Measurements from ENCODE around the gene CSRP3.
A peak's percentile ranks its signal among the peaks of the same experiment; 100 is the strongest.
"Not testable (repeated sequence)": the region's sequence is repeated elsewhere in the genome, so short reads cannot be mapped to it uniquely, and the experiment has no call there.

CSRP3 gene

DNA sequence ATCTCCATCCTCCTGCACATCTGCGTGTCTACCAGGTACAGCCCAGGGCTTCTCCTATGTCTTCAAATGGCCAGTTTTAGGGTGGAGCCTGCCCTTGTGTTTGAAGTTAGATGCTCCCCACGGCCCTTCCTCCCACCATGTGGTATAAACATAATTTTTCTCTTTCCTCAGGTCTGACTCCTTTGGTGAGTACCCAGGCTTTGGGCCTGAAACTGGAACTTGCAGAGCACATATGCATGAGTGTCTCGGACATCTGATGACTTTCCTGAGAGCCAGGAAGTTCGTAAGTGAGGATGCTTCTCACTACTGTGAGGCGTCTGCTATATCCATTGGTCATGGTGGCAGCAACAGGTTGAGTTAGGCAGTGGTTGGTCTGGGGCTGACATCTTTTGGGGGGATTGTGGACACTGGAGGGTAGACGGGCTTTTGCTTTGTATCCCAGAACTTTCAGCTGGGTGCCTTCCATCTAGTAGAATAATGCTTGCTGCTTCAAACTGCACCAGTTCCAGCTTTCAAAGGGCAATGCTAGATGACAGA is 16.2 kb downstream of the CSRP3 start:
- DNase-seq (ENCODE audit: low read depth) = no peak

DNA sequence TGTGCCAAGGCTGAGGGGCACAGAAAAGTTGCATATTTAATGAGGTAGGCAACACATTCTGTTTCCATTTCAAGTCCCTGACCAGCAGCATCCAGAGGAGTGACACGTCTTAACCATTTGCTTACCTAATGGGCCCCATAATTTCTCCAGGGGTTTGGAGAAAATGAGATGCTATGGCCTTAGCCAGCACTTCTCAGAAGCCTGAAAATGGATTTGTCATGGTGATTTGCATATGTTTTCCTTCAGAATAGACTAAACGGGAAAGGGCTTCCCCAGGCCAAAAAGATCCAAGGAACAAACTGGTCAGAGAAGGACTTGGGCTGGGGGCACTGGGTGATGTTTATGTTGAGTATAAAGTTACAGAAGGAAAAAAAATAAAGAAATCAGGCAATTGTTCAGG is 16.7 kb downstream of the CSRP3 start:
- DNase-seq (ENCODE audit: low read depth) = no peak

DNA sequence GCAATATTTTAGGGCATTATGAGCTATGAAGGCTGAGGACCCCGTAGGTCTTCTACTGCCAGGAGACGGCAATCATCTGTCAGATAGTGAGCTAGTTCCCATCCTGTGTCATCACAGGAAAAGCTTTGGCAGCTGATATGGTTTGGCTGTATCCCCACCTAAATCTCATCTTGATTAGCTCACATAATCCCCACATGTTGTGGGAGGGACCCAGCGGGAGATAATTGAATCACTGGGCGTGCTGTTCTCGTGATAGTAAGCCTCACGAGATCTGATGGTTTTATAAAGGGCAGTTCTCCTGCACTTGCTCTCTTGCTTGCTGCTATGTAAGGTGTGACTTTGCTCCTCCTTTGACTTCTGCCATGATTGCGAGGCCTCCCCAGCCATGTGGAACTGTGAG is 18.1 kb downstream of the CSRP3 start:
- no peak for DNase-seq (ENCODE audit: low read depth)

DNA sequence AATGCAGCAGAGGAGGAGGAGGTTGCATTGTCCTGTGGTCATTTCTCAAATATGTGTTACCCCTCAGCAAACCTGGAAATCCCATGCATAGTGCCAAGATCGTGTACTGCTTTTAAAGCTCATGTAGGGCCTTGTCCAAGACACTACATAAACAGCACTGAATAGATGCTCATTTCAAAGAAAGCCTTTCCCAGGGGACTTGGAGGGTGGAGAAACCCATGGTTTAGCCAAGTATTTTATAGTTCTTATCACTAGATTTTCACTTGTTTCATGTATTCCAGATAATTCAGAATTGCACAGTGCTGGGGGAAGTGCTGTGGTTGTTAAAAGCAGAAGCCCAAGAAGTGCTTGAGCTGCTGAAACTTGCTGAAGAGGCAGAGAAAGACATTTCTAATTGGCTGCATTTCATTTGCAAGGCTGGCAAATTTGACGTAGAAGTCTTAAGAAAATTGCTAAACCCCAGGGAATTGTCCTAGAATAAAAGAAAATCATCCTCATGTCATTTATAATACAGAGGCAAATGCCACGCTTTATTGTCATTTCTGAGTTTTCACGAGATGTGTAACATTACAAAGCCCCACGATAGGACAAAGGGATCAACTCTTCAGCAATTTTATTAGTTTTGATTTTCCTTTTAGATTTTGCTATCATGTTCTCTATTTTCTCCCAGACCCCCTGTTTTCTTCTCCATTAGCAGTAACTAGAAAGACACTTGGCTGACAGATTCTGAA is 20.1 kb downstream of the CSRP3 start:
- no peak for DNase-seq (ENCODE audit: low read depth)

DNA sequence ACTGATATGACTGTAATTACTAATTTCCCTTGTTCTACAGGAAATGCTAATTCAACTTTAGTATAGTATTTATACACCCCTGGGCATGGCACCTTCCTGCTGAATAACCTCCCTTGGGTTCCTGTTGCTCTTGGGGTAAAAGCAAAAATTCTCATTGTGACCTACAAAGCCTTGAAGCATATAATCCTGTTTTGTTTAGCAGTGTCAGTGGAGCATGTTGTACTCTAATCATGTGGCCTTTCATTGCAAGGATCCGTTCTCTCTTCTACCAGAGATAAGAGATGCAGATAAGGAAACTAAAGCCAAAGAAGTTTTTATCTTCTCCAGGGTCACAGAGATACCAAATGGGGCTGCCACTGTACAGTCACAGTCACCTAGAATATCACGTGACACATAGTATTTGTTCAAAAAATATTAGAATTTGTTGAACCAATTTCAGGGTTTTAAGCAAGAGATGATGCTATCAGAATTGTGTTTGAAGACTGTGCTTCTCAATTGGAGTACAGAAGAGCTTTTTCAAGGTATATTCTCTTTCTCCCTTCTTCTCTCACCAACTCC is 25.1 kb downstream of the CSRP3 start:
- DNase-seq (ENCODE audit: low read depth) = no peak

DNA sequence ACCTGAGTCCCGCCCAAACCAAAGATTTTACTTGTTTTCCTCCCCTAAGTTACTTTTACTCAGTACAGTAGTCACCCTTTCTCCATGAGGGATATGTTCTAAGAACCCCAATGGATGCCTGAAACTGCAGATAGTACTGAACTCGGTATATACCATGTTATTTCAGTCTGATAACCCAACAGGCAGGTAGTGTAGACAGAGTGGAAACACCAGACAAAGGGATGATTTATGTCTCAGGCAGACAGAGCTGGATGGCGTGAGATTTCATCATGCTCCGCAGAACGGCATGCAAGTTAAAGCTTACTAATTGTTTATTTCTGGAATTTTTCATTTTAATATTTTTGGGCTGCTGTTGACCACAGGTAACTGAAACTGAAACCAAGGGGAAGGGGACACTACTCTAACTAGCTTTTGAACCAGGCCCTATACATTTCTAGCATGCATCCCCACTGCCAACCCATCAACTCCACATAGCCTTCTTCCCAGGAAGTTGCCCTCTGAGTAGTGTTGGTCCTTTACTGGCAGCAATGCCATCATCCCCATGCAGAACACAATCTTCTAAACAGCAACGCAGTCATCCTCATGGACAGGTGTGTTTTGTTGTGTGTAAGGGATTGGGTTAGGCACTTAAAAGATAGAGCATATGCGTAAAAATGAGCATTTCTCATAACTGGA is 27.7 kb downstream of the CSRP3 start:
- DNase-seq (ENCODE audit: low read depth) = no peak

DNA sequence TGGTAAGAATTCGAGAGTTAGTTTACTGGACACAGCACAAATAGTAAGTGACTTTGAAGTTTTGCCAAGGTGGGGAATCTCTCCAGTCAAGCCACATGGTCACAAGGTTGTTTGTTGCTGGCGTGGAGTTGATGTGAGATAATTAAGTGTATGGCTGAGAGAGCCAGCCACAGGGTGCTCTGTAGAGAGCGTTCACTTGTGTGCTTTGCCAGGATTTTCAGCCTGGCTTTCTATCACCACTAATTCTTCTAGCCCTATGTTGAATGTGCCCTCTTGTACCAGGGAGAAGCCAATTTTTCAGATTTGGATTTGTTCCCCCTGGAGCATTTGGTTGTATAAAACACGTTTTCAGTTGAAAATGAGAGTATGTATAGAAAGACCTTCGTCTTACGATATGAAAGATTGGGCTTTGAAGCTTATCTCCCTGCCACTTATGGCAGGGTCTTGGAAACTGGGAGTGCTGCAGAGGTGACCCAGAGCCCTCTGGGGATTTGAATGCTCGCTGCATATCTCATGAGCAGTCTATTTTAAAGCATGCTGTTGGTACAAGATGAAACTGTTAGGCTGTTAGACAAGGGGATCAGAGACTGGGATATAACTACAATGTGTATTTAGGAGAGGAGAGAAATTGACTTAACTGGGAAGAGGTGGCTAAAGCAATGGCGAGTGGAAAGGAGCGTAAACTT is 28.6 kb downstream of the CSRP3 start:
- no peak for DNase-seq (ENCODE audit: low read depth)

DNA sequence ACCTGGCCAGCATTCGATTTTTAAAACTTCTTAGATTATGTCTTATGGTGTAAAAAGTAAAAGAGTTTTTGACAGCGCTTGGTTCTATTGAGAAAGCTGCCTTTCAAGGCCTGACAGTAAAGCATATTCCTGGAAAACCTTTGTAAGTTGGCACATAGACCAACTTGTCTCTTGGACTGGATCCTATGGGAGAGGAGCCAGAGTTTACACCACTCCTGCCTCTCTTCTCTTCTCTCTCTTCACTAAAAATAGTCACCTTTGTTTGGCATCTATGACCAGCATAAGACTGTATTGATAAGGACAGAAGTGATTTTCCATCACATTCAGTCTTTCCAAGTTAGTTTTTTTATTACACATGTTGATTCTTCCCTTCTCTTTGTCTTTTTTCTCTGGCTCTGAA is 33.7 kb downstream of the CSRP3 start:
- DNase-seq (ENCODE audit: low read depth) = no peak

DNA sequence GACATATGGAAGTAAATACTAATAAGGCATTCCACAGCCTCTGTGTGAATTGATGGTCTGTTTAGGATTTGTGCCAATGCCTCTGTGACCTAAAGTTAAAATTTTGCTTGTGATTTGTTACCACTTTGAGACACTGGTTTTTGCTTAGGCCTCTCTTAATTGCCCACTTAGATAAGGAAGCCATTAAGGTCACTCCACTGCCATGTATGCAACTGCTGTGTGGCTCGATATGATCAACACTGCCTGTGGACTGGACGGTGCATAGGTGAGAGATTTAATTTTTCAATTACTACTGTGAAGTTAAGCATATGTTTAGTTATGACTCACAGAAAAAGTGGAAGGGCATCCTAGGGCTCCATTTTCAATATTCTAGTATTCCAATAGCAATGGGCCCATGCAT is 36.9 kb downstream of the CSRP3 start:
- no peak for DNase-seq (ENCODE audit: low read depth)

DNA sequence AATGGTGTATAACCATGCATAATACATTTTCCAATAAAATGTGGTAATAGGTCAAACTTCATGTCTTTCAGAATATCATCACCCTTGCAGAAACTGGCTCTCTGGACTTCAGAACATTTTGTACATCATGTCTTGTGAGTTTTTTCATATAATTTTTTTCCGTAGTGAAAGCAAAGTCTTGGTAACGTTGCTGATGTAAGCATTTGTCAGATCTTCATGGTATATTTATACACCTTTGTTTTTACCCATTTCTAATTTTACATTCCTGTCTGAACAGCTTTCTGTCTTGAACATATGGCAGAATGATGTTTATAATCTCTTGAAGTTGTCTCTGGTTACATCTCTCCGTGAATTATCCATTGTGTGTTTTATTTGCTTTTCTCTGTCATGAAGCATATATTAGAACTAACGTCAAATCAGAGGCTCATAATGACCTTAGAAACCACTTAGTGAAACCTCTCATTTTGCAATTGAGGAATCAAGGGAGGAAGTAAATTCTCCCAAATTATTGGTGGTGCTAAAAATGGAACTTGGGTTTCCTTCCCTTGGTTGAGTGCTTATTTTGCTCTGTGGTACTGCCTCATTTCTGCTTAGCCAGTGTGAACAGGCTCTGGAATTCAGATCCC is 37.4 kb downstream of the CSRP3 start:
- no peak for DNase-seq (ENCODE audit: low read depth)

DNA sequence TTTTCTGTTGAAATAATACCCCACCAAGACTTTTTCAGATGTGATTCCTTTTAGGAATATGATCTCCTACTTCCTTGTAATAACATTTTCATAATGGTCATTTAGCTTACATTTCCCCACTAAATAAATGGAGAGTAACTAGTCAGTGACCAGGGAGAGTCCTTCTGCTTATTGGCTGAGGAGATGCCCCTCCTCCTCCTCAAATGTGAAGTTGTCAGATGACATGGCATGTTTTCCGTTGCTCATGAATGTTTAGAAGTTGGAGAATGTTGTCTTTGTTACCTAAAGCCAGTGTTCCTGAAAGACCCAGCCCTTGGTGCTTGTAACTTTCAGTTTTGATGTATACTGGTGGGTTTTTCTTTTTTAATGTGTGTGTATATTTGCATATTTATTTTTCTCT is 38.2 kb downstream of the CSRP3 start:
- no peak for DNase-seq (ENCODE audit: low read depth)

DNA sequence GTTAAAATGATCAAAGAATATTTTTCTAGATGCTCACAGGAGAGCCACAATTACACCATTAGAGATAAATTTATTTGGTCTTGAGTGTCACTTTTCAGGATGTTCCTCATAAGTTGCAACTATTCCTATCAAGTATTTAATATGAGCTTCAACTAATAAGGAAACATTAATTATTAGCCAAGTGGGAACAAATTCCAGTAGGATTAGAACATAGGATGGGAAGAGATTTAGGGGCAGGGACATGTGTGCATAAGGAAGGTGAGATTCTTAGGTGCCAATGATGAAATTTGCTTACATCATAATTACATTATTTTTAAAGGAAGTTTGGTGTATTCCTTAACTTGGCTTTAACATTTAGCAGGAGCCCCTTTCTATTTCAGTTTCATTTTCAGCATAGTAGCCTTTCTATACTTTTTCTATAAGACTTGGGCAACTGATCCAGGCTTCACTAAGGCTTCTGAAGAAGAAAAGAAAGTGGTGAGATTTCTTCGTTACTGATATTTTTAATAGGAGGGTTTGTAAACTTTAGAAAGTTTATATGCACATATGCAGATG is 38.8 kb downstream of the CSRP3 start:
- no peak for DNase-seq (ENCODE audit: low read depth)

DNA sequence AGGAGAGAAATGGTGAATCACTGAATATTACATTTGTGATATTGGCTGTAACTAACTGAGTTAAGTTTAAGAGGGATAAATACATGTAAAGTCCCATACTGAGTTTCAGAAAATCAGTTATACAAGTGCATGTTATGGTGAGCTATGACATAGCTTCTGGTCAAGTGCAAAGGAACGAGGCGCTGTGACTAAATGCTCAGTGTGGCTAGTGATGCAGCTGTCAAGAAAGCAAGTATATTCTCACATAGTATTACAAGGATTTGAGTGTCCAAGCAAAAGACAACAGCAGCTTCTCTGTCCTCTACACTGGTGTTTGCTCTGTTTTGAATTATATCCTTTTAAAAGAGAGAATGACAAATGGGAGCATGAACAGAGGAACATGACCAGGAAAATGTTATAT is 40.1 kb downstream of the CSRP3 start:
- DNase-seq (ENCODE audit: low read depth) = no peak

DNA sequence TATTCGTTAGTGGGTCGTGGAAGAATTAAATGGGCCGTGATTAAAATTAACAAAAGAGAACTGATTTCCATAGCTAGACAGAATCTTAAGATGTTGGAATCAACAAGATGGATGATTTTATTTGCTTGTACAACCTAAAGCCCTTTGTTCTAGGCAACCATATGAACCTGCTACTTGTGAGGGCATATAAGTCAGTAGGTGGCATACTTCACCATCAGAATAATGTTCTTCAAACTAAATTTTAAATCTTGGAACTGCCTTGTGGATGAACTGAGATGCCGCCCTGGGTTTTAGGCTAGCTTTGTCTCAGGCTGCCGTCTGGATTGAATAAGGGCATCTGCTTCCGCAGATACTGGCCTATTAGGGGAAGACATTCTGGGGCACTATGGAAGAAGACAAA is 40.9 kb downstream of the CSRP3 start:
- peak; percentile 4 for DNase-seq (ENCODE audit: low read depth)

DNA sequence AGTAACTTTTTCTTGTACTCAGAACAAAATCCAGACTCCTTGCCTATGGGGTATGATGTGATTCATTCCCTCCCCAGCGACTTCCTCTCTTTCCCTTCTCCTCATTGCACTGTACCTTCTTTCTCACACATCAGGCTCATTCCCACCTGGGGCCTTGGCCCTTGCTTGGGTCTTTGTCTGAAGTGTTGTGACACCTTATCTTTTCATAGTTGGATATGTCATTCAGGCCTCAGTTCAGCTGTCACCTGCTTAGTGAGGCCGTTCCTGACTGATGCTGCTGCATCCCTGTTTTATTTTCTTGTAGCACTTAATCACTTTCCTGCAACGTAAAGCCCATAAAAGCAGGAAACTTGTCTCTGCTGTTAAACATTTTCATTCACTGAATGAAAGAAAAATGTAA is 44.9 kb downstream of the CSRP3 start:
- DNase-seq (ENCODE audit: low read depth) = no peak

DNA sequence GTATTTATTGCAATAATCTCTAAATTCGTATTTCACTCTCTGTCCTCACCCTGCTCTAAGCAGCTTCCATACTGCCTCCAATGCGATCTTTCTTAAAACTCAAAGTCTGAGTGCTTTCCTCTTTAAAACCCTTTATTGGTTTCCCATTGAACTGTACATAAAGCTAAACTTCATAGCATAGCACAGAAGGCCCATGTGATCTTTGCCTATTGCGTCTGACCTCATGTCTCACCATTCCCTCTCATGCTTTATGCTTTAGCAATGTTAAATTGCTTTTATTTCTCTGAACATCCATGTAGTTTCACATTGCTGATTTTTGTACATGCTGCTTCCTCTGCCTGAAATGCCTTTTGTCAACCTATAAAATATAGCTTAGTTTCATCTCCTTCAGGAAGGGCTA is 56.5 kb downstream of the CSRP3 start:
- no peak for DNase-seq (ENCODE audit: low read depth)

DNA sequence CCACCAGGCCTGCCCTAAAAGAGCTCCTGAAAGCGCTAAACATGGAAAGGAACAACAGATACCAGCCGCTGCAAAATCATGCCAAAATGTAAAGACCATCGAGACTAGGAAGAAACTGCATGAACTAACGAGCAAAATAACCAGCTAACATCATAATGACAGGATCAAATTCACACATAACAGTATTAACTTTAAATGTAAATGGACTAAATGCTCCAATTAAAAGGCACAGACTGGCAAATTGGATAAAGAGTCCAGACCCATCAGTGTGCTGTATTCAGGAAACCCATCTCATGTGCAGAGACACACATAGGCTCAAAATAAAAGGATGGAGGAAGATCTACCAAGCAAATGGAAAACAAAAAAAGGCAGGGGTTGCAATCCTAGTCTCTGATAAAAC is 64.9 kb downstream of the CSRP3 start:
- DNase-seq (ENCODE audit: low read depth) = not testable (repeated sequence)

DNA sequence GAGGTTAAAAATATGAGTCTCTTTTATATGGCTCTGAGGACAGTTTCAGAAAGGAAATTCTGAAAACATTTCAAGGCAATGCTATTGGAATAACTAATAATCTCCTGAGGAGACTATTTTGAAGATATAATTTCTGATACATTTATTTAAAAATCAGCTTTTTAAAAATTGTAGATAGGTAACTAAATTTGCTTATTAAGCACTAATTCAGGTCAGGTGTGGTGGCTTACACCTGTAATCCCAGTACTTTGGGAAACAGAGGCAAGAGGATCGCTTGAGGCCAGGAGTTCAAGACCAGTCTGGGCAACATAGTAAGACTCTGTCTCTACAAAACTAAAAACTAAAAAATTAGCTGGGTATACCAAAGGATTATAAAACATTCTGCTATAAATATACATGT is 67.8 kb downstream of the CSRP3 start:
- no peak for DNase-seq (ENCODE audit: low read depth)

All from ELR (cell line).